M059J (cell line): ENCODE measurements around the gene CYTL1. TPM values are rescaled to one million over a fixed set of nuclear protein-coding genes. Genes with fewer than 3 reads are reported as not detected.
"Not testable (repeated sequence)": the region's sequence is repeated elsewhere in the genome, so short reads cannot be mapped to it uniquely, and the experiment has no call there.

ENCODE experiments used
- DNase-seq: peaks from one replicate; pipeline ENCODE4 v3.0.0-alpha.2; 2012; ENCODE audit warnings: low read depth
- total RNA-seq: library from RNA; depleted of rRNA; stranded (reverse); fragments of >200 nt; shearing (Covaris generic); gene quantifications from 2 replicates; pipeline ENCODE4 v1.2.3, GENCODE V29; 2014; rRNA removed

CYTL1 gene, protein sequence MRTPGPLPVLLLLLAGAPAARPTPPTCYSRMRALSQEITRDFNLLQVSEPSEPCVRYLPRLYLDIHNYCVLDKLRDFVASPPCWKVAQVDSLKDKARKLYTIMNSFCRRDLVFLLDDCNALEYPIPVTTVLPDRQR
- 138 and 180 TPM in 2 replicates for total RNA-seq

DNA sequence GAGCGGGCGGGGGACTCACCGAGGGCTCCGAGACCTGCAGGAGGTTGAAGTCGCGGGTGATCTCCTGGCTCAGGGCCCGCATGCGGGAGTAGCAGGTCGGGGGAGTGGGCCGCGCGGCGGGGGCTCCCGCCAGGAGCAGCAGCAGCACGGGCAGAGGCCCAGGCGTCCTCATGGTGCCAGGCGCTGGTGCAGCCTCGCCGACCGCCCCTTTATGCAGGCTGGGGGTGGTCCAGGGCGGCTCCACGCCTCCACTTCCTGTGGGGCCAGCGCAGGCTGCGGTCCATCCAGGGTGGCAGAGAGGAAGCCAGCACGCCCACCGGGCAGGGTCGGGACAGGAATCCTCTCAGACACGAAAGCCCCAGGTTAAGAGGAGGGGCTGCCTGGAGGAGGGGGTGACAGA is at the start of gene CYTL1:
CYTL1 (minus strand) TSS at position 185 of the 400 bp plus-strand sequence; CDS start at position 172, 13 bp downstream.
- peak; percentile 27 for DNase-seq

DNA sequence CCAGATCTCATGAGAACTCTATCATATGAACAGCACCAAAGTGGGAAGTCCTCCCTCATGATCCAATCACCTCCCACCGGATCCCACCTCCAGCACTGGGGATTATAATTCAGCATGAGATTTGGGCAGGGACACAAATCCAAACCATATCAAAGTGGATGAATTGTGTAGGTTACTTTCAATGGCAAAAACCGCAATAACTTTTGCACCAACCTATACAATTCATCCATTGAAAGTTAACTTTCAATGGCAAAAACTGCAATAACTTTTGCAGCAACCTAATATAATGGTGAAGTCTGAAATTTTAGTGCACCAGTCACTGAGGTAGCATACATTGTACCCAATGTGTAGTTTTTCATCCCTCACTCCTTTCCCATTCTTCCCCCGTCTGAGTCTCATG is 48.6 kb upstream of the CYTL1 start:
- DNase-seq, result no peak

DNA sequence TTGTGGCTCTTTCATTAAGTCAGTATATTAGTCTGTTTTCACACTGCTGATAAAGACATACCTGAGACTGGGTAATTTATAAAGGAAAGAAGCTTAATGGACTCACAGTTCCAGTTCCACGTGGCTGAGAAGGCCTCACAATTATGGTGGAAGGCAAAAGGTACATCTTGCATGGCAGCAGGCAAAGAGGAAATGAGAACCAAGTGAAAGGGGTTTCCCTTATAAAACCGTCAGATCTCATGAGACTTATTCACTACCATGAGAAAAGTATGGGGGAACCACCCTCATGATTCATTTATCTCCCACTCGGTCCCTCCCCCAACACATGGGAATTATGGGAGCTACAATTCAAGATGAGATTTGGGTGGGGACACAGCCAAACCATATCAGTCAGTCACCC is 47.7 kb upstream of the CYTL1 start:
- DNase-seq, result not testable (repeated sequence)

DNA sequence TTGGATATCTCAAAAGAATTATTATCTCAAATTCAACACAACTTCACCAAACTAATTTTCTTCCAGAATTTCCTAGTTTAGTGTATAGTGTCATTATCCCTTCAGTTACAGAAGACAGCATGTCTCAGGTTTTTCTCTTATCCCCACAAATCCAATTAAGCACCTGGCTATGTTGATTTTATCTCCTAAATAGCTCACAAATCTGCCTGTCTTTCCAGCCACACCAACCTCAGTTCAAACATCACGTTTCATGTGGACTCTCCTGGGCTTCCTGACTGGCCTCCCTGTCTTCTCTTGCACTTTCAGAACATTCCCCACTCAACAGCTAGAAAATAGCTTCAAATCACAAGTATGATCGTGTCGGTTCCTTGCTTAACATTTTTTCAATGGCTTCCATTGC is 46.8 kb upstream of the CYTL1 start:
- DNase-seq, result no peak

DNA sequence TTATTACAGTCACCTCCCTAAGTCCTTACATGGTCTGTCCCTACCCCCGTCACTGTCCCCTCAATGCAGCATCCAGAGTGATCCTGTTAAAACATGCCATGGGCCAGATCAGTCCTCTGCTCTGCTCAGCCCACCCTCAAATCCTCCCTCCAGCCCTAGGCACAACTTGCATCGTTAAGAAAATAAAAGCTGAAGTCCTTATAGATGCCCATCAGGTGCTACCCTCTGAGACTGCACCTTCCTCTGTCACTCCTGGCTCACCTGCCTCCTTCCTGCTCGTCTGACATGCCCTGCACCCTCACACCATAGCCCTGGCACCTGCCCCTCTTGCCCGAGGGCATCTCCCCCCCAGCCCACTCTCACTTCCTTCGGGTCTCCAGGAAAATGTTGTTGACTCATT is 36.2 kb upstream of the CYTL1 start:
- no peak for DNase-seq

DNA sequence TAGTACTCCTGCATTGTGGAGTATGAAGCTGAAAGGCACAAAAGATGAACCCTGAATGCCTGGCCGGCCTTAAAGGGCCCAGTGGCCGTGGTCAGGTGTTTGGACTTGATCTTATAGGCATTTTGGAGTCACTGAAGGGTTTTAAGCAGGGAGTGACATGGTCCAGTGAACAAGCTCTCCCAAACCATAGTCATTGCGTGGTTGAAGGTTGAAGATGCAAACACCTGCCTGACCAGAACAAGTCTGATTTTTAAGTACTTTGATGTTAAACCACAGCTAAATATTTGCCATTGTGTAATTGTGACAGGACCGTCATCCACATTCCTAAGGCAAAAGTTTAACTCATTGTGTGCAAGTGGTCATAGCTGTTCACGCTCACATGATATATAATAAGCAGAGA is 35.3 kb upstream of the CYTL1 start:
- peak; percentile 31 for DNase-seq

DNA sequence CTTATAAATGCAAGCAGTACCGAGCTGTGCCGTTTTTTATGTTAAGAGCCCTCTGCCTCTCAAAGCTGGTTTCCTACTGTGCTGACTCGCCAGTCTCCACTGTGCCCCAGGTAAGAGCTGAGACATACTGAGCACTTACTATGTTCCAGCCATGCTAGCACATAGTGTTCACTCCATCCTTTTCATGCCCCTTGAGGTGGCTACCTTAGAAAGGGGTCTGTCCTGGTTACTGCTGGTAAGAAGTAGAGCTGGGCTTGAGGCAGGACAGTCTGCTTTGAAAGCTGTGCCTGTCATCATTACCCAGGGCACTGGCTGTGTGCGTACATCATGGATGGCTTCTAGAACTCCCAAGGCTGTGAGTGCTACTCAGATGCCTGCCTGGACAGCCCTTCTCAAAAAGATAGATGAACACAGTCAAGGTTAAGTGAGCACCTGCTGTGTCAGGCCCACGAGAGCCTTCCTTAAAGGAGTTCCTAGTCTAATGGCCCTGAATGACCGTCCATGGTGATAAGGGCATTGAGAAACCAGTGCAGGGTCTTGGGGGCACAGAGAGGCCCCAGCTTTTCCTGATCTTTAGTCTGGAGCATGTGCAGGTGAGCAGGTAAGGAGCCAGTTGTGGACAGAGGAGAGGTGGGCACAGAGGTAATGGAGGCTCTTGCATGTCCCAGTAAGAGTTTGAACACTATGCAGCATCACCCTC is 33.6 kb upstream of the CYTL1 start:
- no peak for DNase-seq

DNA sequence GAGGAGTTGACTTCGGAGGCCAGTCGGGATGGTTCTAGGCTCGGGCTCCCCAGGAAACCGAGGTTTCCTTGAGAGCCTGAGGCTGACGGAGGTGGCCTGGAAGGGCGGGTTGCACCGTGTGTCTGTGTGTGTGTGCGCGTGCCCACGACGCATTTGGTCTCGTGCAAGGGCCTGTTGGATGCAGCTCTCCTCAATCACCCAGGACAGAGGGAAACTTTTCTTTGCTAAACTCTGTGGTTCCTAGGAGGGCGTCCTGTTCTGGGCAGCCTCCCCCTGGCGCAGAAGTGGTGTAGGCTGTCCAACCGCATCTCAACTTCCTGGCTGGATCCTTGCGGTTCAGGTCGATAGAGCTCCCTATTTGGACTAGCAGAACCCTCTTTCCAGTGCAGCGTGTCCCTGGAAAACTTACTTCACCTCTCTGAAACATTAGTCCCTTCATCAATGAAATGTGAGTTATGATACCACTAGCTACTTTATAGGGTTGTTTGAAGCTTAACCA is 33.0 kb upstream of the CYTL1 start:
- no peak for DNase-seq

DNA sequence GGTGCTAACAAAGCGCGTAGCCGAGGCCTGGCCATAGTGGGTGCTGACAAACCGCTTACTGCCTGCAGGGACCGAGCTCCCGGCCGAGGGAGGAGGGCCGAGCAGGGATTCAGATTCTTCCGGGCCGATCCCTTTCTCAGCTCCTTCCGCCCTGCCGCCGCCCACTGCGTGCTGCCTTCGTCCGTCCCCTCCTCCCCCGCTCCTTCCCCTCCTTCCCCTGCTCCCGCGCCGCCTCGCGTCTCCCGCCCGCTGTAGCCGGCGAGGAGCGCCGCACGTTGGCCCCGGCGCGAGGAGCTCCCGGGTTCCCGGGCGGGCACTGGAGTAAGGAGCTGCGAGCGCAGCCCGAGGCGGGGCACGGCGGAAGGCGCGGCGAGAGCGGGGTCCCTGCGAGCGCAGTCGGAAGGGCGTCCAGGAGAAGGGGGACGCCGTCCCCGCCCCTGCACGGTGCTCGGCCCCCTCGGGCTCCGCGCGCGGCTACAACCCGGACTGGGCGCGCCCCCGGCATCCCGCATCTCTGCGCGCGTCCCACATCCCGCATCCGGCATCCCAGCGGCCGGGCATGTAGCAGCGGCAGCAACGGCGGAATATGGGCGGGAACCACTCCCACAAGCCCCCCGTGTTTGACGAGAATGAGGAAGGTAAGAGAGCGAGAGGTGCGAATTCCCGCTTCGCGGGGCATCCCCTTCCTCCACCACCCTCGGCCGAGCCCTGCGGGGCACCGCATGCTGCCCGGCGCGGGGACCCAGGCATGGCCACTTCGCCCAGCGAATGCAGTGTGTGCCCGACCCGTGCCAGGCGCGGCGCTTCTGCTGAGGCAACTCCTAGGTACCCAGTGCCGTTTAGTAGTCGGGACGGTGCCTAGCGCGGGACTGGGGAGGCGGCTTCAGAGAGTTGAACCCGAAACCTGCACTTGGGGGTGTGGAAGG is 32.3 kb upstream of the CYTL1 start, which contains the start of gene STK32B:
STK32B (plus strand) TSS at position 203 of the 926 bp plus-strand sequence.
- peak; percentile 84 for DNase-seq

DNA sequence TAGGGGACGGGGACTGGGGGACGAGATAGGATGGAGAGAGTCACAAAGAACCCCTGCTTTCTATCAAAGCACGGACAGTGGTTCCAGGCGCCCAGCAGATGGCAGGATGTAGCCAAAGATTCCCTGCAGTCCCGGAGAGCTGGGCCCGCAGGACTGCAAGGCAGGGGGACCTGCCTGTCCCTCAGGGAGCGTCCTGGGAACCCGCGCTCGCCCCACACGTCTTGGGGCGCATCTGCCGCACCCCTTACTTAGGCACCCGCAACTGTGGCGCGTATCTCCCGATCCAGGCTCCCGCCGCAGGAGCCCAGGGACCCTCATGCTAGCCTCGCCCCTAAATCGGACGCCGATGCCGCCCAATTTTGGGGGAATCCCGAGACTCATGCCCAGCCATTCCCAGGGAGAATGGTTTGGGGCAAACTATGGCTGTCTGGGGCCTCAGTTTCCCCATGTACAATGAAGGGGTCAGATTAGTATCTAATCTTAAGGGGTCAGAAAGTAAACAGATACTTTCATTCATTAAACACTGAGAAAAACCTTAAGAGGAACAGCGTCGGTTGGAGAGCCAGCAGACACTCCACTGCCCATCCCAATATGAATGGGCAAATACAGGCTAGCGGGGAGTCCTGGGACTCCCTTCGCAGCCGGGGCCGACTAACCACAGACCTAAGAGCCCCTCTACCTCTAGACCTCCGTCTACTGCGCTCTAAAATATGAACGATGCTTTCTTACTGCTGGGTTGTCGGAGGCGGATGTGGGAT is 31.4 kb upstream of the CYTL1 start:
- DNase-seq, result peak; percentile 81

DNA sequence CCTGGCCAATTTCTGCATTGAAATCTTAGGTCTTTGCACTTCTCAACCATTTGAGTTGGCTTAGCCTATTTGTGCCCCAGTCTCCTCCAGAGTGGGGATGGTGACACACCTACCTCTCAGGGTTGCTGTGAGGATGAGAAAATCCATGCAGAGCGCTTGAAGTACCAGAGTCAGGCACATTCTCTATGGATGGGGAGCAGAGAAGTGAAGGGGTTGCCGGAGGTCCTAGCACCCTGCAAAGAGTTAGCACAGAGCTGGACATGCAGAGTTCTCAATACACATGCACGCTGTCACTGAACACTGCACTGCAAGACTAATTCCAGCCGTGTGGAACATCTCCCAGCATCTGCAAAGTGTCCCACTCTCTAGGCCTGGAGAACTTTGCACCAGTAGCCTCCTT is 29.5 kb upstream of the CYTL1 start:
- no peak for DNase-seq

DNA sequence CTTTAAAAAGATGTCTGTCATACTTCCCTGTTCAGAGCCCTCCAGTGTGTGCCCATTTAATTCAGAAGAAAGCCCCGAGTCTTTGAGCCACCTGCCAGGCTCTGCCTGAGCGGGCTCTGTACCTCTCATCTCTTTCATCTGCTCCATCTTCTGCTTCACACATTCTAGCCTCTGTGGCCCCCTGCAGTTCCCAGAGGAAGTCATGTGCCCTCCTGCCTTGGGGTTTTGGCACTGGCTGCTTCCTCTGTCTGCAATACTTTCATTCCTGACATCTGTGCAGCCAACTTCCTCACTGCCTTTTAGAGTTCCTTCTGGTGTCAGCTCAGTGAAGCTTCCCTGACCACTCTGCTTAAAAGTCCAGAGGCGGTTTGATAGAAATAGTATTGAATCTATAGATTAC is 25.8 kb upstream of the CYTL1 start:
- DNase-seq, result peak; percentile 42

DNA sequence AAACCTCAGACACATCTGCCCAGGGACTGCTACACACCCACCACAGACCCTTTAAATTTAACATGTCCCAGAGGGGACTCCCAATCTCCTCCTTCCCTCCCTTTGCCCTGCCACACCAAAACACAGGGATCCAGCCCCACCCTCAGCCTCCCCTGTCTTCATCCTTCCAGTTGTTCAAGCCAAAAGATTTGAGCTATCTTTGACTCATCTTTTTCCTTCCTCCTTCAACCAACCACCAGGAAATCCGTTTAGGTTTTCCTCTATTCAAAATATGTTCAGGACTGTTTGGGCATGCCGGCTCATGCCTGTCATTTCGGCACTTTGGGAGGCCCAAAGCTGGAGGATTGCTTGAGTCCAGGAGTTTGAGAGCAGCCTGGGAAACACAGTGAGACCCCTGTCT is 25.1 kb upstream of the CYTL1 start:
- DNase-seq, result no peak

DNA sequence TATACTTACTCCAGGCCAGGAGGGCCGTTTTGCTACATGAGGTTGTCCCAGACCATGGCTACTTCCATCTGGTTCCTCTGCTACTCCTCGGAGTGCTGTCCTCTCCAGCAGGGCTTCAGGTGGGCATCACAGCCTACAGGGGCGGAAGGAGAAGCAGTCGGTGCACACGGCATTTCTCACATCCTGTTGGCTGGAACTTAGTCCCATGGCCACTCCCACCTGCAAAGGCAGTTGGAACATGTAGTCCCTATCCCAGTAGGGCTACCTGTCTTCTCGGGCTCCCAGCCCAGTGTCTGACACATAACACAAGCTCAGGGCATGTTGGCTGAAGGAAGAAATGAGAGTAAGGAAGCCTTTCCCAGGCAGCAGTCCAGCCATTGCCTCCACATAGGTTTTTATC is 24.3 kb upstream of the CYTL1 start:
- no peak for DNase-seq

DNA sequence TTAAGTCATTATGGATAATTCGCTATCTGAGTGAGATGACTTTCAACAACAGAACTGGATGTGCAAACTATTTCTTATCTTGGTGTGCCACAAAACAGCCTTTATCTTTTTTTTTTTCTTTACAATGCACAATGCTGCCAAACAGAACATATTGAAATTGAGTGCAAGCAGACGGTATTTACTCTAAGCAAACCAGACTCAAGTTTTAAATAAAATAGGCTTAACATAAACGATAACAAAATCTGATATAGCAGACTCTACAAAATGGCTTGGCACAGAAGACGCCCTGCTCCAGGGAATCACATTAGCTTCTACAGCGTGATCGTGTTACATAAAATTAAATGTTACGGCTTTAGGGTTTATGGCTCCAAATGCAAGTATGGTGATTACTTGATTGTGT is 22.4 kb upstream of the CYTL1 start:
- no peak for DNase-seq

DNA sequence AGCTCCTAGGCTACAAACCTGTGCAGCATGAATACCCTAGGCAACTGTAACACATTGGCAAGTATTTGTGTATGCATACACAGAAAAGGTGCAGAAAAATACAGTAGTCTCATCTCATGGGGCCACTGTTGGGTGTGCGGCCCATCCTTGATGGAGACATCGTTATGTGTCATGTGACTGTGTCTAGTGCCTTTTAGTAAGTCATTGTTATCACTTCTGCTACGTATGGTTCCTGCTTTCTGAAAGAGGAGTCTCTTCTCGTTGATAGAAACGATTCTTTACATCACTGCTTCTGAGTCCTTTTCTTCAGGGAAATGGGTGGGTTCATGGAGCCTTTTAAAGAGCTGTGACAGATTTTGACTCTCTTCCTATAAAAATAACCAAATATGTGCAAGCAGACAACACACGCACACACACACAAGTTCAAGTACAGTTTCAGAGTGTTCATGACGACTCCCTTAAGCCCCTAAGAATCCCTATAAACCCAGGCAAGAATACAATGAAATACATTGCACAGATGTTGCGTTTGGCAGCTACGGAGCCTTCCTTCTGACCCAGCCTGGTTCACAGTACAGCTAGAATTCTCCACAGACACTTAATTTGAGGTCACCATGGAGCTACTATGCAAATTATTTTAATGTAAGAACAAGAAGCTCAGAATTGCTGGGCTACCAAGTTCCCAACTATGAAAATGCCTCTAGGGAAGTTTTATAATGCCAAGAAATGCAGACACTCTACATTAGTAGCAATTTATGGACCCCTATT is 21.8 kb upstream of the CYTL1 start:
- DNase-seq, result no peak

DNA sequence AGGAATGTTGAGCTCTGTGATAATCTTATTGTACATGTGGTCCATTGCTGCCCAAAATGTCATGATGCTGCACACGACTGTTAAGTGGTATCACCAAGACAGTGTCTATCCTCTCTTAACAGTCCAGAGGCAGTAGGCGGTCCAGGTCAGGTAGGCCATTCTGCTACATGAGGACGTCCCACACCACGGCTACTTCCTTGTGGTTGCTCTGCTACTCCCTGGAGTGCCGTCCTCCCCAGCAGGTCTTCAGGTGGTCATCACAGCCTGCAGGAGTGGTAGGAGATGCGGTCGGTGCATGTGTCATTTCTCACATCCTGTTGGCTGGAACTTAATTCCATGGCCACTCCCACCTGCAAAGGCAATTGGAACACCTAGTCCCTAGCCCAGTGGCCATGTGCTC is 20.5 kb upstream of the CYTL1 start:
- DNase-seq, result no peak

DNA sequence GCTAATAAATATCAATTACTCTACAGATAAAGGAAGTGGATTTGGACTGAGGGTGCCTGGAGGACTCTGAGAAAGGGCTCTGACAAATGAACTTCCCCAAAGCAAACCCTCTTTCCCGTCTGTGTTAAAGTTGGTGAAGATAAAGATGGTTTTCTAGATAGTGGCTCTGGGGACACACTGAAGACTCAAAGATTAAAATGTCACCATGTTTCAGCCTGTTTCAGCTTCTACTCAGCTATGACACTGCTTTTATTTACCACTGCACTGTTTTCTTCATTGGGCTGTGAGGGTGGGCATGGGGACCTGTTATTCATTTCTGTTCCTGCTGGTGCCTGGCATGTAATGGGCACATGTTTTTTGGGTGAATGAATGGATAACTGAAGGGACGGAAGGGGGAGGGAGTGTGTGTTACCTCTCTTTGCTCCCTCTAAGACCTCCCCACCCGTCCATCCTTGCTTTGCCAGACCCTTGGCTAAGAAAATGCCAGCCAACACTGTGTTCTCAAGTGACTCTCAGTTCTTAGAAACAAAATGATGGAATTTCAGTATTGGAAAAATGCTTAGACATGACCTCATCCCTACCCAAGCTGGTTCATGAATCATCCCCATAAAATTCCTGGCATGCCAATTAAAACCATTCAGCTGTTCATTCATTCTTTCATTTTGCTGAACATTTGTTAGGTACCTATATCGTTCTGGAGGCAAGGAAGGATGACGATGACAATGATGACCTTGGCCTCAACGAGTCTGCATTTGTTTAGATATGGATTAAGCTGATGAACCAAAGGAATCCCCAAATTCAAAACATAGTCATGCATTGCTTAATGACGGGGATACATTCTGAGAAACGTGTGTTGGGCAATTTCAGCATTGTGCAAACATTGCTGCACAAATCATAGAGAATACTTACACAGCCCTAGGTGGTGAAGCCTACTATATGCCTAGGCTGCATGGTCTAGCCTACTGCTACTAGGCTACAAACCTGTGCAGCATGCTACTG is 18.6 kb upstream of the CYTL1 start:
- peak; percentile 98 for DNase-seq

DNA sequence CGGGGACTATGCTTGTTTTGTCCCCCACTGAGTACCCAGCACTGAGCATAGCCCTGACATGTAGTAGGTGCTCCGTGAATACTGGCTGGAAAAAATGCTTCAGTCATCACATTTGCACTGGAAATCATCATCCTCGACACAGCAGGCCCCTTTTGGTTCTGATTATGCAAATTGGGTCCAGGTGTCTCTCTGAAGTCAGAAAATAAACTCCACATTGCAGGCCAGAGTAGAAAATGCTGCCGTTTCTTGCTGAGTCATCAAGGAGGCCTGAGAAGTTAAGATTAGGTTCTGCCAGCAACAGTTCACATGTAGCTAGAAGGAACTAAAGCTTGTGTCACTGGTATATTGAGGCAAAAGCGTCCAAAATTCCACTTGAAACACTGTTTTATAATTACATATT is 17.0 kb upstream of the CYTL1 start:
- peak; percentile 63 for DNase-seq

DNA sequence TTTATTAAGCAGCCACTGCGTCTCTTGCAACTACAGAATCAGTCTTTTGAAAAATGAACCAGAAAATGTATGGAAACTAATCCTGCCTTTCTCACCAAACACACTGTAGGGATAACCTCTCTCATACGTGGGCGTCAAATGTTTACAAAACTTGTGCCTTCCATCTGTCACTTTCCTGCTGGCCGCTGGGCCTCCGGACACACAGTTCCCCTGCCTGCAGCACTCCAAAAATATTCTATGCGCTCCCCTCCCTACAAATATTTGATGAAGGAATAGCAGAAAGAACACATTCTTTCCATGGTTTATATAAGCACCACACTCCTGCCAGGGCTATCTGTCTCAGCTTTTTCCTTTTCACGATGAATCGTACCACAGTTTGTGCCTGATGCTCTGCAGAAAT is 14.9 kb upstream of the CYTL1 start:
- no peak for DNase-seq
